AG04449 (cell line): Measurements from ENCODE around the gene NLGN1.

Source experiments
- CTCF ChIA-PET: fragments of 350-600 bp; formaldehyde crosslinking; extraction: SDS; loops from one replicate; lab custom pipeline; 2021; ENCODE audit warnings: antibody characterized with exemption; lab: Yijun Ruan, JAX
- POLR2A ChIA-PET: fragments of 400-600, 350-600 bp; formaldehyde crosslinking; extraction: SDS; loops from one replicate; lab custom pipeline; 2020; ENCODE audit warnings: antibody characterized with exemption, inconsistent platforms; lab: Yijun Ruan, JAX
- DNase-seq: peaks from one replicate; pipeline ENCODE4 v3.0.0-alpha.2; 2010; ENCODE audit warnings: low read depth, low spot score
- H3K4me3 ChIP-seq: 2 replicates; pipeline ENCODE4 v1.5.1; 2011; ENCODE audit warnings: low read depth, mild to moderate bottlenecking, control low read depth, low read length
- CTCF ChIP-seq: IDR thresholded peaks from one replicate; pipeline ENCODE4 v1.5.1; 2011; ENCODE audit warnings: mild to moderate bottlenecking, moderate library complexity, low read length, control low read depth, inconsistent platforms; ENCODE audit not compliant: insufficient read depth; ENCODE audit errors: missing control alignments

NLGN1 gene

GRCh38 chr3:173556546-173556945 lies 159.0 kb downstream of the NLGN1 start:
- ChIA-PET CTCF (interaction anchor here (4.6 to 5.9 kb wide), 3 partner anchors 8 to 185 kb away, joined by 29 to 57 read pairs (median 49); no protein-coding TSS in a partner anchor), POLR2A (no interaction called here)
- no peak overlapping the region for H3K4me3 ChIP-seq
- TF ChIP-seq CTCF, result no peak
- DNase-seq, result no peak

- ChIA-PET POLR2A (no interaction called here), CTCF (interaction anchor here (1.1 to 1.9 kb wide), 2 partner anchors 15 to 18 kb away, joined by 3 to 6 read pairs; no protein-coding TSS in a partner anchor)
- no peak for TF ChIP-seq CTCF
- H3K4me3 ChIP-seq, result no peak overlapping the region
- DNase-seq, result no peak
These were observed 170.5 kb downstream of the NLGN1 start for GRCh38 chr3:173567997-173568396.

- ChIA-PET CTCF (interaction anchor here (1.1 to 1.9 kb wide), 2 partner anchors 16 to 17 kb away, joined by 3 to 6 read pairs; no protein-coding TSS in a partner anchor), POLR2A (no interaction called here)
- TF ChIP-seq CTCF, result no peak
- DNase-seq, result no peak
- H3K4me3 ChIP-seq, result no peak overlapping the region
These were observed 171.1 kb downstream of the NLGN1 start for GRCh38 chr3:173568623-173569022.

GRCh38 chr3:173583496-173583895 lies 186.0 kb downstream of the NLGN1 start:
- DNase-seq, result no peak
- H3K4me3 ChIP-seq, result no peak overlapping the region
- ChIA-PET POLR2A (no interaction called here), CTCF (interaction anchor here (0.6 to 1.0 kb wide), 5 partner anchors 274 to 1294 kb away, joined by 3 read pairs; no protein-coding TSS in a partner anchor)
- TF ChIP-seq CTCF, result no peak

GRCh38 chr3:173584093-173584837 lies 186.7 kb downstream of the NLGN1 start:
- CTCF ChIA-PET, result interaction anchor here (0.6 to 2.0 kb wide), 9 partner anchors 15 to 1293 kb away, joined by 3 to 7 read pairs (median 3); no protein-coding TSS in a partner anchor
- DNase-seq, result no peak
- peak overlapping the region; percentile 69 for H3K4me3 ChIP-seq
- peak; percentile 72 for TF ChIP-seq CTCF
- POLR2A ChIA-PET, result no interaction called here
